ENCODE measurements around the gene ABCA2. TPM values are rescaled to one million over a fixed set of nuclear protein-coding genes. Genes with fewer than 3 reads are reported as not detected.

Gene ABCA2
- total RNA-seq, 1 experiment from 2014 or later = 114 TPM

- no peak overlapping the region for H3K9ac ChIP-seq (ENCODE audit: low read length)
- H3K9me3 ChIP-seq (ENCODE audit: control insufficient read depth in 1 of 2, insufficient read depth in 1 of 2, low read depth in 1 of 2, low read length in 2 of 2) = no peaks in the 10 kb centered on the region
- peaks cover 4 to 11% of the 10 kb centered on the region in 2 experiments for H3K4me1 ChIP-seq (ENCODE audit: control insufficient read depth in 1 of 2, insufficient read depth in 2 of 2, low read length in 2 of 2)
- ATAC-seq (no peak), DNase-seq (ENCODE audit: low read depth, low spot score) (no peak)
- intact Hi-C loops (cut with micrococcal nuclease) = no loop called here
- CTCF ChIA-PET = no interaction called here
- H3K27me3 ChIP-seq (ENCODE audit: insufficient read depth, low read length) = no peaks in the 10 kb centered on the region
- BruUV-seq (replicated peaks) = no TSS peak
- H3K27ac ChIP-seq (ENCODE audit: low read depth, low read length) = no peak overlapping the region; the same call in 1 of the 2 replicates
- H3K4me3 ChIP-seq (replicated peaks in 1 of 2; ENCODE audit: low read depth in 1 of 2, low read length in 2 of 2) = no peak overlapping the region
- H4K20me1 ChIP-seq (ENCODE audit: insufficient read depth) = no peaks in the 10 kb centered on the region
- POLR2A ChIA-PET = no interaction called here
- H2AFZ ChIP-seq (ENCODE audit: low read depth, low read length, poor library complexity, severe bottlenecking) = no peak overlapping the region
- H3K9me2 ChIP-seq (ENCODE audit: insufficient read depth) = no peaks in the 10 kb centered on the region
- RAD21 ChIA-PET (ENCODE audit: low non-redundant PET in 1 of 2, low total read pairs in 2 of 2, uncharacterized antibody in 2 of 2, unreplicated experiment in 2 of 2) = no interaction called here
- no peaks in the 10 kb centered on the region for H3K79me2 ChIP-seq (ENCODE audit: insufficient read depth, low read length)
- no peaks in the 10 kb centered on the region for H3K36me3 ChIP-seq (ENCODE audit: control insufficient read depth in 1 of 2, insufficient read depth in 2 of 2, low read length in 2 of 2)
- TF ChIP-seq CBX3 (IDR thresholded peaks at IDR 0.05; ENCODE audit: low read depth) = no peak
- no peak for TF ChIP-seq EGR1 (IDR thresholded peaks at IDR 0.05; ENCODE audit: low read depth)
- TF ChIP-seq REST (IDR thresholded peaks at IDR 0.05; ENCODE audit: low read depth) = no peak
- TF ChIP-seq JUND (IDR thresholded peaks at IDR 0.05) = no peak
- TF ChIP-seq ZFX (IDR thresholded peaks at IDR 0.05) = no peak
- TF ChIP-seq, protein P1, sequence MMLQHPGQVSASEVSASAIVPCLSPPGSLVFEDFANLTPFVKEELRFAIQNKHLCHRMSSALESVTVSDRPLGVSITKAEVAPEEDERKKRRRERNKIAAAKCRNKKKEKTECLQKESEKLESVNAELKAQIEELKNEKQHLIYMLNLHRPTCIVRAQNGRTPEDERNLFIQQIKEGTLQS (IDR thresholded peaks at IDR 0.05) = no peak
- no peak for TF ChIP-seq CTCF (IDR thresholded peaks at IDR 0.05 in 2 of 3, conservative IDR thresholded peaks at IDR 0.05 in 1 of 3; ENCODE audit: borderline replicate concordance in 1 of 3, insufficient read depth in 1 of 3, low read depth in 2 of 3, low read length in 2 of 3)
- no peak for TF ChIP-seq YY1 (IDR thresholded peaks at IDR 0.05; ENCODE audit: extremely low read depth, insufficient replicate concordance, low read depth, low read length)
- TF ChIP-seq POLR2AphosphoS5 (IDR thresholded peaks at IDR 0.05; ENCODE audit: low read depth, low read length) = no peak
- TF ChIP-seq ZNF274 (IDR thresholded peaks at IDR 0.05; ENCODE audit: low read depth, low read length) = no peak
- TF ChIP-seq ELF1 (IDR thresholded peaks at IDR 0.05; ENCODE audit: borderline replicate concordance, low read depth) = no peak
- no peak for TF ChIP-seq TCF7L2 (IDR thresholded peaks at IDR 0.05; ENCODE audit: borderline replicate concordance, extremely low read depth, insufficient read depth, insufficient read length)
- TF ChIP-seq POLR2A (IDR thresholded peaks at IDR 0.05; ENCODE audit: borderline replicate concordance, extremely low read depth, insufficient read depth, insufficient read length) = no peak
- no peak for TF ChIP-seq SRF (IDR thresholded peaks at IDR 0.05; ENCODE audit: low read depth)
- TF ChIP-seq CEBPB (IDR thresholded peaks at IDR 0.05; ENCODE audit: low read depth) = no peak
- TF ChIP-seq, protein P2, sequence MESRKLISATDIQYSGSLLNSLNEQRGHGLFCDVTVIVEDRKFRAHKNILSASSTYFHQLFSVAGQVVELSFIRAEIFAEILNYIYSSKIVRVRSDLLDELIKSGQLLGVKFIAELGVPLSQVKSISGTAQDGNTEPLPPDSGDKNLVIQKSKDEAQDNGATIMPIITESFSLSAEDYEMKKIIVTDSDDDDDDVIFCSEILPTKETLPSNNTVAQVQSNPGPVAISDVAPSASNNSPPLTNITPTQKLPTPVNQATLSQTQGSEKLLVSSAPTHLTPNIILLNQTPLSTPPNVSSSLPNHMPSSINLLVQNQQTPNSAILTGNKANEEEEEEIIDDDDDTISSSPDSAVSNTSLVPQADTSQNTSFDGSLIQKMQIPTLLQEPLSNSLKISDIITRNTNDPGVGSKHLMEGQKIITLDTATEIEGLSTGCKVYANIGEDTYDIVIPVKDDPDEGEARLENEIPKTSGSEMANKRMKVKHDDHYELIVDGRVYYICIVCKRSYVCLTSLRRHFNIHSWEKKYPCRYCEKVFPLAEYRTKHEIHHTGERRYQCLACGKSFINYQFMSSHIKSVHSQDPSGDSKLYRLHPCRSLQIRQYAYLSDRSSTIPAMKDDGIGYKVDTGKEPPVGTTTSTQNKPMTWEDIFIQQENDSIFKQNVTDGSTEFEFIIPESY (IDR thresholded peaks at IDR 0.05; ENCODE audit: extremely low read depth, insufficient replicate concordance, low read length) = no peak
- no peak for TF ChIP-seq SIN3A (IDR thresholded peaks at IDR 0.05; ENCODE audit: low read depth)
- TF ChIP-seq EZH2phosphoT487 (IDR thresholded peaks at IDR 0.05; ENCODE audit: borderline replicate concordance) = no peak
- no peak overlapping the region for H3K4me2 ChIP-seq (ENCODE audit: low read length)
These were observed 68.9 kb downstream of the ABCA2 start for GRCh38 chr9:136958898-136959850.

Data from HCT116 (cell line).